Muscle of leg (tissue), 16 donors: ENCODE results near the gene MEN1. TPM values are rescaled to one million over a fixed set of nuclear protein-coding genes. Genes with fewer than 3 reads are reported as not detected.
A peak's percentile ranks its signal among the peaks of the same experiment; 100 is the strongest.

ENCODE experiments used
- DNase-seq: peaks from one replicate; pipeline ENCODE4 v3.0.0; 2013
- H3K27ac ChIP-seq: one replicate; pipeline ENCODE4 v1.5.1; 2013; ENCODE audit warnings: mild to moderate bottlenecking, low read length, control low read depth
- H3K27me3 ChIP-seq: one replicate; pipeline ENCODE4 v1.6.1; 2013; ENCODE audit warnings: low read length; ENCODE audit not compliant: control insufficient read depth, insufficient read depth
- H3K36me3 ChIP-seq: one replicate; pipeline ENCODE4 v1.6.1; 2013; ENCODE audit warnings: low read length; ENCODE audit not compliant: control insufficient read depth, insufficient read depth
- H3K4me1 ChIP-seq: one replicate; pipeline ENCODE4 v1.6.1; 2013; ENCODE audit warnings: low read length; ENCODE audit not compliant: control insufficient read depth, insufficient read depth
- H3K4me3 ChIP-seq: one replicate; pipeline ENCODE4 v1.5.1; 2013; ENCODE audit warnings: low read length, control low read depth
- H3K9me3 ChIP-seq: replicated peaks from 2 replicates; pipeline ENCODE4 v1.6.1; 2013; ENCODE audit warnings: low read depth, low read length; ENCODE audit not compliant: control insufficient read depth
- WGBS: methylation state at CpG from one replicate; pipeline ENCODE4 v1.1.5; 2013; ENCODE audit warnings: missing lambda C conversion rate; ENCODE audit not compliant: insufficient coverage; 5-methylcytosine and 5-hydroxymethylcytosine counted together
- long read RNA-seq, 11 donors: transcript quantifications; one replicate each; lab custom pipeline, GENCODE V29; 2026
- polyA plus RNA-seq, 8 donors: library from polyadenylated mRNA; unstranded; fragments of 120-200 nt; gene quantifications; one replicate each; pipeline versions ENCODE4 v1.2.1 to v1.2.3, GENCODE V29; 2013; ENCODE audit warnings: inconsistent platforms in 1 of 8, low replicate concordance in 1 of 8; ENCODE audit not compliant: insufficient read length in 8 of 8, insufficient read depth in 1 of 8
- total RNA-seq: library from RNA; stranded (reverse); fragments of 120-200 nt; gene quantifications from one replicate; pipeline ENCODE4 v1.2.4, GENCODE V29; 2013

Gene MEN1
- 7.5 TPM for total RNA-seq
- 10 to 100 TPM; 19.2 to 28.1 (median 23.2) TPM for polyA plus RNA-seq
- long read RNA-seq, donor 1, partial matches to known transcripts, result 0 of 2 reads
- long read RNA-seq, donor 1, other reads (novel, unspliced or antisense), result 0 of 2 reads
- long read RNA-seq, donor 2, result 0 reads
- long read RNA-seq, donor 3, partial matches to known transcripts, result 0 of 4 reads
- long read RNA-seq, donor 3, other reads (novel, unspliced or antisense), result 0 of 4 reads
- long read RNA-seq, donor 4, partial matches to known transcripts, result 0 of 3 reads
- long read RNA-seq, donor 4, other reads (novel, unspliced or antisense), result 0 of 3 reads
- long read RNA-seq, donor 5, transcript MEN1-207 (9 exons, 3,150 nt), result major isoform, 5 of 6 reads
- long read RNA-seq, donor 5, partial matches to known transcripts, result 0 of 6 reads
- long read RNA-seq, donor 5, other reads (novel, unspliced or antisense), result 0 of 6 reads
- long read RNA-seq, donor 6, partial matches to known transcripts, result 0 of 2 reads
- long read RNA-seq, donor 6, other reads (novel, unspliced or antisense), result 0 of 2 reads
- long read RNA-seq, donor 7, partial matches to known transcripts, result 0 of 4 reads
- long read RNA-seq, donor 7, other reads (novel, unspliced or antisense), result 0 of 4 reads
- long read RNA-seq, donor 8, partial matches to known transcripts, result 0 of 1 reads
- long read RNA-seq, donor 8, other reads (novel, unspliced or antisense), result 0 of 1 reads
- long read RNA-seq, donor 9, partial matches to known transcripts, result 0 of 2 reads
- long read RNA-seq, donor 9, other reads (novel, unspliced or antisense), result 0 of 2 reads
- long read RNA-seq, donor 10, partial matches to known transcripts, result 0 of 2 reads
- long read RNA-seq, donor 10, other reads (novel, unspliced or antisense), result 0 of 2 reads
- long read RNA-seq, donor 11, partial matches to known transcripts, result 0 of 2 reads
- long read RNA-seq, donor 11, other reads (novel, unspliced or antisense), result 0 of 2 reads

DNA sequence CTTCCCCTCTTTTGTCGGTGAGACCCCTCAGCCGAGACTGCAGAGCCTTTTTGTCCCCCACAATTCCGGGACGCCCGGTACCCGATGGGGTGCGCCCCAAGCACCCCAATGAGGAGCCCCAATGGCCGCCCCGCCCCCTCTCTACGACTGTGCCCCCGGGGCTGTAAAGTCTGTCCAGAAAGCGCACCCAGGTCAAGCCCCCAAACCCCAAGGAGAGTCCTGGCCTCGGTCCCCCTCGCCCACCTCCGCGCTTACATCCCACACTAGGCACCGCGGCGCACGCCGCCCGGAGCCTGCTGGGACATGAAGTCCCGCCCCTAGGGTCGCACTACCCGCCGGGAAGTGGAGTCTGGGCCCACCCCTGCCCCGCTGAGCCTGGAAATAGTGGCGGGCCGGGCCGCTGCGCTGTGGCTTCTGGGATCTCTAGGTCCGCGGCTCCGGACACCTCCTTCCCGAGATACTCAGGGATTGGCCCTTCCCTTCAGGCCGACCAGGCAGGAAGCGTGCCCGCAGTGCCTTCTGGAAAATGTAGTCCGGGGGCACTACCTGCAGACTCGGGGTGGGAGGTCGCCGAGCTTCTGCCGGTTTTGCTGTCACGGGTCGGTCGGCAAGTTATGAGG lies at the start of gene MEN1:
Gene MEN1 (minus strand): TSS at position 281 of the 620 bp plus-strand sequence. CDS start 442 bp downstream, outside the sequence.
- Histone ChIP-seq H3K4me1 (peaks cover 9% of the 10 kb centered on the region), H3K4me3 (peak within 1 kb of the TSS; percentile 98), H3K27me3 (no peaks in the 10 kb centered on the region), H3K36me3 (peaks cover 30% of the 10 kb centered on the region), H3K9me3 (no peaks in the 10 kb centered on the region), H3K27ac (peak within 1 kb of the TSS; percentile 76)
- peak; percentile 99 for DNase-seq
- 0% methylated on average over 46 of the region's 46 CpGs for WGBS

DNA sequence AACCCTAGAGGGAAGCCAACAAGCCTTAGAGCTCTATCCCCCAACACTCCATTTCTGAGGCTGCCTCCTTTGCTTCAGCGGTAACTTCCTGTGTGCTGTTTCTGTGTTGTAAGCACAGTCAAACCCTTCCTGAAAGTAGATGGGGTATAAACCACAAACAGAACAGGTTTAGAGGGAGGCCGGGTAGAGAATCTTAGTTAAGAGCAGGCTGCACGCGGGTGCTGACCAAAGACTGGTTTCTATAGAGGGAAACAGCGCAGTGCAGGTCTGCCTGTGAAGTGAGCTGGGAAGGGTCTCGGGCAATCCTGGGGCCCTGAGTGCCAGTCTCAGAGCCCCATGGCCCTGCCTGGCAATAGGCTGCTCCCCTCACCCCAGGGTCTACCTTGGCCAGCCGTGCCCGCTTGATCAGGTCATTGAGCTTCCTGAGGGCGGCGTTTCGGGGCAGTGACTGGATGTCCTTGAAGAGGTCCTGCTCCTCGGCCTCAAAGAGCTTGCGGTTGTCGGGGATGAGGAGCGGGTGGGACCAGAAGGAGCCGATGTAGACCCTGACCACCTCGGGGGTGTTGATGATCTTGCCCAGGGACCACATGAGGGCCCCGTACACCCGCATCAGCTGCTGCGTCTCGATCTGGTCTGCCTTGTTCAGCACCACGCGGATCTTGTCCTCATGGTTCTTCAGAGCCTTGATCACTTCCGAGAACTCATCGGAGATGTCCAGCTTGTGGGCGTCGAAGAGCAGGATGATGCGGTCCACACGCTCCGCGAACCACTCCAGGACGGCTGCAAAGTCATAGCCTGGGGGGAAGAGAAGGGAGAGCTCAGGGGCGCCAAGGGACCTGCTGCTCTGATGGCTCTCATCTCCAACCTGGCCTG lies 49.4 kb upstream of the MEN1 start:
- Histone ChIP-seq H3K36me3 (peaks cover 48% of the 10 kb centered on the region), H3K4me1 (peaks cover 84% of the 10 kb centered on the region), H3K9me3 (no peaks in the 10 kb centered on the region), H3K27ac (peak overlapping the region; percentile 20), H3K27me3 (no peaks in the 10 kb centered on the region), H3K4me3 (no peak overlapping the region)
- WGBS, result 89% methylated on average over 28 of the region's 33 CpGs
- no peak for DNase-seq

GRCh38 chr11:64858467-64859263 lies 48.3 kb upstream of the MEN1 start:
- H3K27ac ChIP-seq, result peak overlapping the region; percentile 86
- H3K4me1 ChIP-seq, result peaks cover 84% of the 10 kb centered on the region
- H3K36me3 ChIP-seq, result peaks cover 59% of the 10 kb centered on the region
- no peaks in the 10 kb centered on the region for H3K9me3 ChIP-seq
- H3K27me3 ChIP-seq, result no peaks in the 10 kb centered on the region
- DNase-seq, result peak; percentile 69
- no peak overlapping the region for H3K4me3 ChIP-seq
- 72% methylated on average over 12 of the region's 19 CpGs for WGBS

- Histone ChIP-seq H3K4me1 (peaks cover 73% of the 10 kb centered on the region), H3K36me3 (peaks cover 71% of the 10 kb centered on the region), H3K4me3 (no peak overlapping the region), H3K27ac (no peak overlapping the region), H3K9me3 (no peaks in the 10 kb centered on the region), H3K27me3 (no peaks in the 10 kb centered on the region)
- WGBS, result 90% methylated on average over 6 of the region's 6 CpGs
- no peak for DNase-seq
These were observed 47.1 kb upstream of the MEN1 start for GRCh38 chr11:64857485-64857884.

GRCh38 chr11:64856382-64857227 lies 46.3 kb upstream of the MEN1 start:
- WGBS, result 64% methylated on average over 13 of the region's 20 CpGs
- Histone ChIP-seq H3K27ac (peak overlapping the region; percentile 84), H3K27me3 (no peaks in the 10 kb centered on the region), H3K36me3 (peaks cover 80% of the 10 kb centered on the region), H3K9me3 (no peaks in the 10 kb centered on the region), H3K4me1 (peaks cover 70% of the 10 kb centered on the region), H3K4me3 (no peak overlapping the region)
- no peak for DNase-seq

- H3K27me3 ChIP-seq, result no peaks in the 10 kb centered on the region
- peaks cover 73% of the 10 kb centered on the region for H3K4me1 ChIP-seq
- no peak for DNase-seq
- H3K36me3 ChIP-seq, result peaks cover 84% of the 10 kb centered on the region
- WGBS, result 79% methylated on average over 11 of the region's 22 CpGs
- no peak overlapping the region for H3K4me3 ChIP-seq
- no peaks in the 10 kb centered on the region for H3K9me3 ChIP-seq
- H3K27ac ChIP-seq, result peak overlapping the region; percentile 84
These were observed 45.4 kb upstream of the MEN1 start for GRCh38 chr11:64855596-64856304.

GRCh38 chr11:64854534-64855502 lies 44.5 kb upstream of the MEN1 start:
- DNase-seq, result peak; percentile 80
- WGBS, result 73% methylated on average over 36 of the region's 45 CpGs
- no peak overlapping the region for H3K4me3 ChIP-seq
- H3K4me1 ChIP-seq, result peaks cover 75% of the 10 kb centered on the region
- peak overlapping the region; percentile 84 for H3K27ac ChIP-seq
- no peaks in the 10 kb centered on the region for H3K9me3 ChIP-seq
- H3K27me3 ChIP-seq, result no peaks in the 10 kb centered on the region
- peaks cover 79% of the 10 kb centered on the region for H3K36me3 ChIP-seq
